ENCODE data around the gene POGLUT3. TPM values are rescaled to one million over a fixed set of nuclear protein-coding genes. Genes with fewer than 3 reads are reported as not detected.

The POGLUT3 gene
- total RNA-seq, 1 experiment from 2014 or later, result 40.1 TPM

GRCh38 chr11:108453207-108453835 is 44.9 kb downstream of the POGLUT3 start:
- in situ Hi-C loops (cut with HindIII; ENCODE audit: low sequenced_read_pairs), result no loop called here
- no peak for DNase-seq (ENCODE audit: low spot score)

Other genes starting within 250 kb of the POGLUT3 start
- 0.24 and 11.0 TPM in 2 replicates for gene C11orf65, start 30.9 kb downstream of the POGLUT3 start, total RNA-seq (2014; rRNA removed; shearing (Covaris generic))
- gene EXPH5, start 95.4 kb upstream of the POGLUT3 start, total RNA-seq (2014; rRNA removed; shearing (Covaris generic)), result 3.6 and 6.5 TPM in 2 replicates
- 40.1 and 40.4 TPM in 2 replicates for gene DDX10, start 166.7 kb upstream of the POGLUT3 start, total RNA-seq (2014; rRNA removed; shearing (Covaris generic))

All from G401 (cell line).